ENCODE data around the gene ECI1.

Gene ECI1

GRCh38 chr16:2233872-2234812 is 17.2 kb downstream of the ECI1 start:
- no peak for ATAC-seq

GRCh38 chr16:2233046-2233775 is 18.2 kb downstream of the ECI1 start:
- no peak for ATAC-seq
- no peak for DNase-seq

More at GRCh38 chr16:2233872-2234812, 17.2 kb downstream of the ECI1 start:
- no peak for DNase-seq

- ATAC-seq (no peak), DNase-seq (no peak)
Measured at GRCh38 chr16:2232094-2232990, 19.0 kb downstream of the ECI1 start.

DNA sequence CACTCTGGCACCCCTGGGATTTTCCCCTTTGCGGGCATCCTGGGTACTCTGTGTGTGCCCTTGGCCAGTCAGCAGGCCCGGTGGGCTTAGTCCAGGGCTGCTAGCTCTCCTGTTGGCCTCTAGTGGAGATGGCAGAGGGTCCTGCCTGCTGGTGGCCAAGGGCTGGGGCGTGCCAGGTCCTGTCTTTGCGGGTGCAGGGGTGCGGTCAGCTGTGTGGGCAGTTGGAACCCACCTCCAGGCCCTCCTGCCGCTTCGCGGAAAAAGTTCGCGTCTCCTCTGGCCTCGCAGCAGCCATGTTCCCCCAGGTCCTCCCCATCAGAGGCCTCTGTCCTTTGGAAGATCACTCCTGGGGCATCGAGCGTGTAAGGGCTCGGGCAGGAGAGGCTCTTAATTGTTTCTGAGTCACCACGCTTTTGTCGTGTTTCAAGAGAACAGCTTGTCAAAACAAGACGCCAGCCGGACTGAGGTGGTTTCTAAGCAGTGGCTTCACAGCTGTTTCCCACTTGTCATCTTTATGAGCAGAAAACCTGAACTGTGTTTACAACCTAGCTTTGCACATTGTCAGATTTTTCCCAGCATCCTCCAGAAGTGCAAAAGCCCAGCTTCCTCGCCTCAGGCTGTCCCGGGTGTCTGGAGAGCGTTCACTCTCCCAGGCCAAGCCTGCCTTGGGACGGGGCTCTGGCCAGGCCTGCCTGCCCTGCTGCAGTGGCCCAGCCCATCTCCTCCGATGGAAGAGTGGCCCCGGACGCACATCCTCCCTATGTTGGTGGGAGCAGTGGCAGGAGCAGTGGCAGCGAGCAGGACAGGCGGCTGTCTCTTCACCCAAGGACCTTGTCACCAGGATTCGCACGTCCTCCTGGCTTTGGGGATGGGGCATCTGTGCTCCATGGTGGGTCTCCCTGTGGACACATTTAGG is 20.1 kb downstream of the ECI1 start:
- ATAC-seq = no peak
- DNase-seq = no peak

DNA sequence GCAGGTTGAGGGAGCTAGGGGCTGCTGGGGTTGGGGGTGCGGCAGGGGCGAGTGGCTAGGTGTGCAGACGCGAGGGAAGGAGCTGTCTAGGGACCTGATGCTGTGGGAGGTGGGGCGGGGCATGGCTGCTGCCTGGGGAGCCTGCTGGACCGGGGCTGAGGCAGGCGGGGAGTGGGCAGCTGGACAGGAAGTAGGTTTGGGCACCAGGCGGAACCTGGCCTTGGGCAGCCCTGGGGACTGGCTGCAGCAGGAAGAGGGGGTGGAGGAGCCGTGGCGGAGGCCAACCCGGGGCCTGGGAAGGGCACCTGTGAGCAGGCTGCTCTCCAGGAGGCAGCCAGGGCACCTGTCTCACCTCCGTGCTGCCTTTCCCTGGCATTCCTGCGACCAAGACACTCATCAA is 21.0 kb downstream of the ECI1 start:
- no peak for ATAC-seq

DNA sequence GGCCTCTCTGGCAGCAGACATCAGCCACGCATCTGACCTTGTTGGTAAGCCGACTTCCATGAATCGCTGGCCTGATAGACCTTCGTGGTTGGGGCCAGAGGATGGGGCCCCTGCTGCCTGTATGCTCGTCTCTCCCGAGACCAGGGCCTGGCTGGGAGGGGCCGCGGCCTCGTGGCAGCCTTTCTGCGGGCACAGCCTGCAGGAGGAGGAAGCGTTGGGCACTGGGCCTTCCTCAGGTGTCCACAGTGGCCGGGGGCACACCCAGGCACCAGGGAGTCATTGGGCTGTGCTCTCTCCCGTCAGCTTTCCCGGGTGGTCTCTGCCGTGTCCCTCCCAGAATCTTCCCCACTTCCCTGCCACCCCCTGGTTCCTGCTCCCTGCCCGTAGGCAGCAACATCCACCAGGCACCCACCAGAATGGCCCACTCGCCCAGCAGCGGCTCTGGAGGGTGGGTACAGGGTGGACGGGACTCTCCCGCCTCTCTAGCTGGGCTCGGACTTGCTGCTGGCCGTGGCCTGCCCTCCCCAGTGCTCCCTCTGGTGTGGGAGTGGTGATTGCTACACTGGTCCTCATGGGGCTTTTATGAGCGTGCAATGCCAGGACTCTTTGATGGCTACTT is 21.6 kb downstream of the ECI1 start:
- no peak for ATAC-seq

More for the DNA sequence above, 21.0 kb downstream of the ECI1 start:
- DNase-seq = no peak

DNA sequence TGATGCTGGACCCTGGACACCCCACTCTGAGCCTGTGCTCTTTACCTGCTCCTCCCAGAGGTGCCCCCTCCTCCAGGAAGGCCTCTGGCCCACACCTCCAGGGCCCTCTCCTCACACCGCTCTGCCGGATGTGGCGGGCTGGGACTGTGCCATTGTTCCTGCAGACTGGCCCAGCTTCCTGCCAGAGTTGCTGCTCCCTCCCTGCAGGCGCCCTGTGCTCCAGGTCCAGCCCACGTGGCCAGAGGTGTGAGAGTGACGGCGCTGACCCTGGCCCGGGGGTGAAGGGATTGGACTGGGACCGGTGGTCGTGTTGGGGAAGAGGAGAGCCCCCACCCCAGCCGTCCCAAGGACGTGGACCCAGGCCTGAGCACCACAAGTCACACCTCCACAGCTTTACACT is 22.3 kb downstream of the ECI1 start:
- DNase-seq (no peak), ATAC-seq (no peak)

More for the DNA sequence above, 21.6 kb downstream of the ECI1 start:
- DNase-seq = no peak

DNA sequence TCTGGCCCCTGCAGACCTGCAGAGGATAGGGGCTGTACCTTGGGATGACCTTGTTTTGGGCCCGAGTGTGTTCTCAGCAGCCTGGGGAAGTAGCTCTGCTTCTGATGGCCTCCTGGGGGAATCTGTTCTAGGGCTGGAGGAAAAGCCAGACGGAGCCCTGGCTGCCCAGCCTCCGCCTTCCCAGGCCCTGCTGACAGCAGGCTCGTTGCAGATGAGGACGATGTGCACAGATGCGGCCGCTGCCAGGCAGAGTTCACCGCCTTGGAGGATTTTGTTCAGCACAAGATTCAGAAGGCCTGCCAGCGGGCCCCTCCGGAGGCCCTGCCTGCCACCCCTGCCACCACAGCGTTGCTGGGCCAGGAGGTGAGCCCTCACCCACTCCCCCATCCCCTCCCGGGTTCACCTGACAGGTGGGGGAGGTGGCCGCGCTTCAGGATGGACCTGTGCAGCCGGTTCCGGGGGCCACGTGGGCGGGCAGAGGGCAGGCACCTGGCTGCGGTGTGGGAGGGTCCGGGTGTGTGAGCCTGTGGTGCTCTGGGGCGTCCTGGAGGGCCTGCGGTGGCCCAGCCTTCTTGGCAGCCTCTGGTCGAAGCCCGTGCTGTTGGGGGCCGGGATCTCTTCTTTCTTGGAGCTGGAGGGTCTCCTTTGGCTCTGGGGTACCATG is 23.1 kb downstream of the ECI1 start:
- DNase-seq (no peak), ATAC-seq (no peak)

- ATAC-seq (no peak), DNase-seq (no peak)
Measured at GRCh38 chr16:2226918-2227317, 24.5 kb downstream of the ECI1 start.

DNA sequence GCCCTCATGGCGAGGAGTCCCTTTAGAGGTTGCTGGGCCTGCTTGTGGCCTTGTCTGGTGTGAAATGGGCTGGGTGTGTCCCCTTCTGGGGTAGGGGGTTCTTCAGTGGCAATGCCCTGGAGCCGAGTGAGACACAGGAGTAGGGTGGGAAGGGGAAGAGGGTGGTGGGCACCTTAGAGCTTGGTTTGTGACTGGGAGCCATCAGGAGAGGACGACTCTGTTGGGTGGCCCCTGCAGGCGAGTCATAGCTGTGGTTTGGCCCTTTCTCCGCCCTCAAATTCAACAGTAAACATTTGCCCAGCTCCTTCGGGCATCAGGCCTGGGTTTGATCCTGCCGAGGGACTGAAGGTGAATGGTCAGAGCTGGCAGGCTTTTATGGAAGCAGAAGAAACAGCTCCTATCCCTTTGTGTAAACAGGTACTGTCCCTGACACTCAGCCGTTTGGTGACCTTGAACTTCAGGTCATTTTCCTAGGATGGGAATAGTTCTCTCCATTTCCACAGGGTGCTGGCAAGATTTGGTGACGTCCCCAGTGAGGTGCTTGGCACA is 25.1 kb downstream of the ECI1 start:
- ATAC-seq (no peak), DNase-seq (no peak)

DNA sequence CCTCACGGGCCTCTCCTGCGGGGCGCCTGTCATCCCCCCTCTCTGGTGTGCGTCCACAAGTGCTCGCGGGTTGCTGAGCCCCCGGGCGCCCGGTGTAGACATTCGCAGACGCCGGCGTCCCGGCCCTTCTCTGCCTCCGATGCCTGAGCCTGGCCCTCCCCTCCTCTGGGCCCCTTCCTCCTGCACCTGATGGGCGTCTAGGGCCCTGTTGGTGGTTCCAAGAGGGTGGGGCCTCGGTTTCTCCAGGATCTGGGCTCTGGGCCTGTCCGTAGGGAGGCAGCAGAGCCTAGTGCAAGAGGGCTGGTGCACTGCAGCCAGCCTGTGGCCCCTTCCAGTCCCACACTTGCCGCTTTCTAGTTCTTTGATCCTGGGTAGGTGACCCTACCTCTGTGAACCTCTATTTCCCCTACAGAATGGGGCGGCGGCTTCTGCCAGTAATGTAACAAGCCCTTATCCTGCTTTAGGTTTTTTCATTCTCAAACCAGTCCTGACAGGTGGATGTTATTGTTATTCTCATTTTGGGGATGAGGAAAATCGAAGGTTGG is 27.4 kb downstream of the ECI1 start:
- peak; percentile 4 for ATAC-seq
- DNase-seq = peak; percentile 39

DNA sequence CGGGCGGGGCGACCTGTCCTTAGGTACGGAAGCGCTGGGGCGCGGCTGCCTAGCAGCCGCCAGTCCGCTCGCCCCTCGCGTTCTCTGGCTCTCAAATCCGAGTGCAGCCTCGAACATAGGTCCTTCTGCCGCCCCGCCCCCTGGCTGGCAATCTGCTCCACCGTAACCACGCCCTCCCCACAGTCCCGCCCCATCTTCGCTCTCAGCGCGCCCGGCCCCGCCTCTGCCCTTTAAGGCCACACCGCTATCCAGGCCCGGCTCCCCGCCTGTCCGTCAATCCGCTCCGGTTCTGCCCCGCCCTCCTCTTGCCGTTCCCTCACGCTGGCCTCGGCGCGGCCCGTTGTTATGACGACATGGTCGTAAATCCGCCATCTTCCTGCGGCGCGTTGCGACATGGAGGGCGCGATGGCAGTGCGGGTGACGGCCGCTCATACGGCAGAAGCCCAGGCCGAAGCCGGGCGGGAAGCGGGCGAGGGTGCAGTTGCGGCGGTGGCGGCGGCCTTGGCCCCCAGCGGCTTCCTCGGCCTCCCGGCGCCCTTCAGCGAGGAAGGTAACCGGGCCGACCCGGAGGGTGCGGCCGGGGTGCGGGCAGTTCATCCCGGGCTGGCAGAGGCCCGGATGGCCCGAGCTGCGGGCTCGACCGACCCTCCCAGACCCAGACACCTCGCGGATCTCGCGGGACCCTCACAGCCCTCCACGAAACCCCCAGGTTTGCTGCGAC is 28.0 kb downstream of the ECI1 start, which contains the start of gene E4F1:
E4F1 (plus strand) TSS at position 371 of the 721 bp plus-strand sequence; CDS start at position 394, 23 bp downstream.
- DNase-seq (peak; percentile 100), ATAC-seq (peak; percentile 99)

- no peak for ATAC-seq
Measured at GRCh38 chr16:2216330-2216729, 35.1 kb downstream of the ECI1 start.

GRCh38 chr16:2214719-2214968 is 36.7 kb downstream of the ECI1 start, which contains the start of gene PGP:
Gene PGP, minus strand, starts transcription at chr16:2214840. Its CDS starts 63 bp downstream, at chr16:2214777.
- no peak for ATAC-seq
- DNase-seq = no peak

More at GRCh38 chr16:2216330-2216729, 35.1 kb downstream of the ECI1 start:
- DNase-seq = no peak

GRCh38 chr16:2213817-2214718 is 37.3 kb downstream of the ECI1 start:
- ATAC-seq (no peak), DNase-seq (no peak)

- ATAC-seq (no peak), DNase-seq (no peak)
Measured at GRCh38 chr16:2212362-2213324, 38.7 kb downstream of the ECI1 start.

Measured in stimulated activated naive CD8-positive, alpha-beta T cell treated with anti-CD3 and anti-CD28 coated beads, Interleukin-15, Interleukin-2, amounts not matched to agents 100 U/mL and 50 U/mL, for 24 hours (primary cell).